Left ventricle myocardium superior (tissue), 1 donor: Measurements from ENCODE around the gene PRKAG3. TPM values are rescaled to one million over a fixed set of nuclear protein-coding genes. Genes with fewer than 3 reads are reported as not detected.

ENCODE experiments used
- ATAC-seq: fragments of 200-7000 bp; cut with Tn5 transposase; one replicate; pipeline ENCODE4 v1.9.1; 2020; ENCODE audit warnings: mild to moderate bottlenecking, moderate library complexity
- DNase-seq: peaks from one replicate; pipeline ENCODE4 v3.0.0-alpha.2; 2020
- intact Hi-C: fragments of 100-400 bp; cut with micrococcal nuclease; formaldehyde crosslinking; loops from one replicate; pipeline ENCODE4 v1.11.0; 2022
- total RNA-seq: library from RNA; stranded (reverse); fragmentation: NEBNext Ultra II Directional; extraction: Animal tissue kit (Norgen Biotek cat#: 25700); gene quantifications from one replicate; pipeline ENCODE4 v1.2.1, GENCODE V29; 2021
- donor health status: DM: no; HTN: yes; CAD: no; lungs with severe emphysema.

The PRKAG3 gene
- total RNA-seq, 1 donor from 2014 or later: 0.12 TPM

DNA sequence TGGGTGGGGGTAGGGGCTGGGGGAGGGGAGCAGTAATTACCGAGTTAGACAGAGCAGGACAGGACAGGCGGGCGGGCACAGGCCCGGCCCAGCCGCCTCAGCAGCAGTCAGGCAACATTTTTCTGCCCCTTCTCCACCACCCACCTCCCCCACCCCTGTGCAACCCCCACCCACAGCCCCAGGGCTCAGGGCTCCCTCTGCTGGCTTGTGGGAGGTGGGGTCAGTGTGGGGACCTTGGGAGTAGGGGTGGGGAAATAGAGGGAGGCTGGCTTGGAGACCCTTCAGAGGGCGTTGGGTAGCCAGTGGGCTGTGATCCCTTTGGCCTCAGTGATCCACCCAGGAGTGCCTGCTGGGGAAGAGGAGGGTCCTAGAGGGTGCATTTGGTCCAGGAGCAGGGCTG is 34.4 kb upstream of the PRKAG3 start:
- DNase-seq (no peak), ATAC-seq (no peak)
- intact Hi-C loops: no loop called here

DNA sequence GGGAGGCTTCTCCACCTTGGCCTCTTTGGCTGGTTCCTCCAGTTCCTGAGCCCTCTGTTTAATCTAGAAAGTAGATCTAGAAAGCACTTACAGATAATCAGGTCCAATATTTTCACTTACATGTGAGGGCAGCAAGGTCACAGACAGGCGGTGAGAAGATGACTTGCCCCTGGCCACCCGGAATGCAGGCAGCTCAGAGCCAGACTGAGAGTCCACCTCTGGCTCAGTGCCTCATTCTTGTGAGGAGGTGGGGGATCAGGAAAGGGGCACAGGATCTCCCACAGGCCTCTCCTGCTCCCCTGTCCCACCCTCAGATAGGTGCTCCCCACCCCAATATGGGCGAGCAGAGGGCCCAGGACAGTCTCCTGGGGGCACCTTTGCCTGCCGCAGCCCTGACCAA is 33.8 kb upstream of the PRKAG3 start:
- ATAC-seq (no peak), DNase-seq (no peak)
- intact Hi-C loops: no loop called here

DNA sequence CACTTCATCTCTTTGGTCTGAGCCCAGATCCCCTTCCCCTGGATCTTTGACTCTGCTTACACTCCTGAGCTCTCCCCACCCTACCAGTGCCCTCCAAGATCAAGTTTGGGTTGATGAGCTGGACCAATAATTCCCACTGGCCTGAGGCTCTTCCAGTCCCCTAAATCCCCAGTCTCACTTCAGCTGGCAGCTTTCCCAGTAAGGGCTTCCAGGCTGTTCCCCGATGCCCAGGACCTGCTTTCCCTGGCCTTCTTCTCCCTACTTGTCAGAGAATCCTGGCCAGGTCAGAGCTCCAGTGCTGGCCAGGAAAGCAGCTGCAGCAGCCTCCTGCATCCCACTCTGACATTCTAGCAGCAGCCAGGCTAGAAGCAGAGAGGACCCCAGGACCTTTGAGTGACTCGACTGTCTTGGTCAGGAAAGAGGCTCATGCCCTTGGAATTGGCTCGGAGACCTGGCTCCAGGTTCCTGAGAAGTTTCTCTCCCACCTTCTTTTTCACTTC is 31.5 kb upstream of the PRKAG3 start:
- intact Hi-C loops: no loop called here
- ATAC-seq (no peak), DNase-seq (no peak)

GRCh38 chr2:218861645-218862318 is 30.2 kb upstream of the PRKAG3 start:
- ATAC-seq (no peak), DNase-seq (no peak)
- intact Hi-C loops: no loop called here

GRCh38 chr2:218860950-218861381 is 29.4 kb upstream of the PRKAG3 start:
- peak; percentile 86 for ATAC-seq

GRCh38 chr2:218859988-218860831 is 28.6 kb upstream of the PRKAG3 start:
- intact Hi-C loops: no loop called here
- DNase-seq (peak; percentile 40), ATAC-seq (no peak)

More at GRCh38 chr2:218860950-218861381, 29.4 kb upstream of the PRKAG3 start:
- DNase-seq: peak; percentile 71
- intact Hi-C loops: no loop called here

DNA sequence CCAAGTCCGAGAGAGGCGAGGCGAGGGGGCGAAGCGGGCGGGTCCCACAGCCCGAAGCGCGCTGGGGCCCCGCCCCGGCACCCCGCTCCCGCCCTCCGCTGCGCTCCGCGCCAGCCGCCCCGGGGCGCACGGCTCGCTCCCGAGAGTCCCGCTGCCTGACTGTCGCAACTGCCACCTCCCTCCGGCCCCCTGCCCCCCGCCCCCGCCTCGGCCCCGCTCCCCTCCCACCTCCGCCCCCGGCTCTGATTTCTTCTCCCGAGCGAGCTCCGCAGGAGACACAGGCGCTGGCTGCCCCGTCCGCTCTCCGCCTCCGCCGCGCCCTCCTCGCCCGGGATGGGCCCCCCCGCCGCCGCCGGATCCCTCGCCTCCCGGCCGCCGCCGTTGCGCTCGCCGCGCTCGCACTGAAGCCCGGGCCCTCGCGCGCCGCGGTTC is 28.0 kb upstream of the PRKAG3 start, which contains the start of gene WNT6:
WNT6 (plus strand) TSS at position 250 of the 432 bp plus-strand sequence. CDS start 233 bp downstream, outside the sequence.
- DNase-seq (peak; percentile 41), ATAC-seq (peak; percentile 26)
- intact Hi-C loops: no loop called here

DNA sequence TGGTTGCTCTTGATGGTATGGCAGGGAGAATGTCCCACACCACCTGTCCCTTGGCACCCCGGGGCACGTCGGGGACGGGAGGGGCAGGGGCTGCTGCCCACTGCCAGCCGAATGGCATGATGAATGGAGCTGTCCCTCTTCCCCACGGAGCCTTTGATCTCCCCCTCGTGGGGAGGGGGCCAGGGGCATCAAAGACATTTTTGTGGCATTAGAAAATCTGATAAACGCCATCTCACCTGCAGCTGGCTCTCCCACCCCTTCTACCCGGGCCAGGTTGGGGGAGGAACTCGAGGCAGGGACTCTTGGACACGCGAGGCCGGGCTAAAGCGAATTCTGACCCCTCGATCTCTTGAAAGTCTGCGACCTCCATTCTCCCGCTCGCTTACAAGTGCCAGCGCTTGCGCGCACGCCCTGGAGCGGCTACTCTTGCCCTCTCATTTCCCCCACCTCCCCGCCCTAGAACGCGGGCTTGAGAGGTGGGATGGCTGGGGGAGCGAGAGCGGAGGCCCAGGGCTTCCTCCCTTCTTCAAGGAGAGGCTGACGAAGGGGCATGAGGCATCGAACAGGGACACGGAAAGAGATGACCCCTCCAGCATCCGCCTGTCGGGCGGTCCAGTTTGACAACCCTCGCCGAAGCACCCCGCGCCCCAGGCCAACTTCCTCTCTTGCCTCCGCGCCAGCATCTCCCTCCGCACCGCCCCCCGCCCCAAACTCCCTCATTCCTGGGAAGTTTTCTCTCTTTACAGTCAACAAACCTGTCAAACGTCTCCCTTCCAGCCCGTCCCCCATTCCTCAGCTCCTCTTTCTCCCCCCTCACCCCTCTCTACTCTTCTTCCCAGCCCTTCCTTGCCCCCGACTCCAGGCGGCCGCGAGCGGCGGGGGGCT is 27.3 kb upstream of the PRKAG3 start:
- DNase-seq (no peak), ATAC-seq (no peak)
- intact Hi-C loops: no loop called here

DNA sequence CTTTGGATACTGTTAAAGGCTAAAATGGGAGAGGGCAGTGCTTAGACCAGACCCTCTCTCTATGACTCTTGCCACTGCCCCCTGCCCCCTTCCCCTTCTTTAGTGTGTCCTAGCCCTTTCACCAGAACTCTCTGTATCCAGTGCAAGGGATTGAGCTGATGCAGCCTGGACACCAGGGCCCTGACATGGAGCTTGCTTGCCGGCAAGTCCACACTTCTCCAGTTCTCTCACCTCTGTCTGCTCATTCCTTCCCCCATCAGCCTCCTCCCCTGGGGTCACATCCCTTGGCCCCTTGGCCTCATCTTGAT is 26.5 kb upstream of the PRKAG3 start:
- no peak for DNase-seq
- no peak for ATAC-seq
- intact Hi-C loops: no loop called here

- DNase-seq (no peak), ATAC-seq (no peak)
- intact Hi-C loops: no loop called here
Observed at GRCh38 chr2:218857371-218858137, 26.0 kb upstream of the PRKAG3 start.

DNA sequence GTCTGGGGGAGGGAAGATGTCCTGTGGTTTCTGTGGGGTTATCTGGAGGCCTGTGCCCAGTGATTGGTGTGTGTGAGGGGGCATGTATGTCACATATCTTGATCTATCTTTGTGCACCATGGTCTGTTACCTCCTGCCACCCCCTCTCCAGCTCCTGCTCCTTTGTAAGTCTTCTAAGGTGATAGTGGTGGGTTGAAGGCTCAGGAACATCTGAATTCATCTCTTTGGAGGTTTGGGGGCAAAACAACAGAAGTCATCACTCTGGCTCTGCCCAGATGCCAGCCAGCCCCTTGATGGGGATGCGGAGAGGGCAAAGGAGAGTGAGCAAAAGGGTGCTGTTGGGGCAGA is 25.3 kb upstream of the PRKAG3 start:
- intact Hi-C loops: no loop called here
- ATAC-seq: no peak
- no peak for DNase-seq

DNA sequence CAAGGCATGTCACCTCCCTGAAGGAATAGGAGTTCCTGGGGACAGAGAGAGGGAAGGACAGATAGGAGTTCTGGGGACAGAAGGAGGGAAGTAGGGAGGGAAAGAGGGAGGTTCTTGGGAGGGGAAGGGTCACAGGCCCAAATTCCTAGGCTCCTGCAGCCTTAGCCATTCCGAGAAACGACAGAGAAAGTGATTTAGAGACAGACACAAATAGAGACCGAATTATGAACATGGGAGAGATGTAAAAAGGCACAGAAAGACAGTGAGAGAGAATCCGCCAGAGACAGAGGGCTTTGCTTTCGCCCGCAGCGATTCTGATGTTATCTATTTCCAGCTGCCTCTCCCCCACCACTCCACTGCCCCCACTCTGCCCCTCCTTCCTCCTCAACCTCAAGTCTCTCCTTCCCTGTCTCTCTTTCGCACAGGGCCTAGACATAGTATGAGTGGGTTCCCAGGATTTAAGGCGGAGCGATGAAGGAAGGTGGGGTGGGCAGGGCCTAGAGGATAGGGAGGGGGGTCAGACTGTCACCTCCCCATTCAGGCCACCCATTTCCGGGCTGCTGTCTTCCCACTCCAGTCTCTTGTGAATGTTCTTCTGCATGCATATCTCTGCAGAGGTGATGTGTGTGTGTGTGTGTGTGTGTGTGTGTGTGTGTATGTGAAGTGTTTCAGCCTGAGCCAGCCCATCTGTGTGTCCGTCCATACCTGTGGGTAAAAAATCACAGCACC is 24.7 kb upstream of the PRKAG3 start:
- ATAC-seq (no peak), DNase-seq (no peak)
- intact Hi-C loops: no loop called here

DNA sequence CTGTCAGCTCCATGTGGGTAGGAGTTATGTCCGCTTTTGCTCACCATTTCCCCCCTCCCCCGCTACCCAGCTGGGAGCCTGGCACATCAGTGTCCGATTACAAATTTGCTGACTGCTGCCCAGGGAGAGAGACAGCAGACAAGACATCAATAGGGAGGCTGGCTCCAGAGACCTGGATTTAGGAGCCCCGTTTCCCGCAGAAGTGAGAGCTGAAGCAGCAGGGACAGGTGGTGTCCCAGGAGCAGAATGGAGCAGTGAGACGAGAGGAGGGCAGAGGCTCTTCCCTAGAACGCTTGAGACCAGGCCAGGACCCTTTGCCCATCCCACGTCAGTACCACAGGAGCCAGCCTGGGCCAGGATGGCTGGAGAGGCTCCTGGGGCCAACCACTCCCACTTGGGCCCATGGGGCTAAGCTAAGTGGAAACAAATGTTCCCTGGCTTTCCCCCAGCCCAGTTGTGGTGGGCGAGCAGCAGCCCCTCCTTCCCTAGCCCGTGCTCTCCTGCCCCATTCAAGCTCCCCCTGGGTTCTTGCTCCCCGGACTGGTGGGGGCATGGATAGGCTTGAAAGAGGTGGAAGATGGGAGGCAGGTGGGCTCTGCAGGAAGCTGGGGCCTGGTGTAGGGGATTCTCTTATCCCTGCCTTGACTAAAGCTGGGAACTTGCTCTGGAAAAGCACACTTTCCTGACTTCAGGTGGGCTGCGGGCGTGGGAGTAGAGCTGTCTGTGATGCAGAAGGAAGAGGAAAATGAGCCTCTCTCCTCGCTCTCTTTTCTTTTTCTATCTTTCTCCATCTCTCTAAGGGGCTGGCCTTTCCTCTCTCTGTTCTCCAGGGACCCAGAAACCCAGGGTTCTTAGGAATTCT is 23.9 kb upstream of the PRKAG3 start:
- ATAC-seq (no peak), DNase-seq (no peak)
- intact Hi-C loops: no loop called here

- no peak for DNase-seq
Observed at GRCh38 chr2:218854860-218855259, 23.3 kb upstream of the PRKAG3 start.

GRCh38 chr2:218853766-218854165 is 22.2 kb upstream of the PRKAG3 start:
- intact Hi-C loops: no loop called here
- no peak for DNase-seq
- no peak for ATAC-seq

More at GRCh38 chr2:218854860-218855259, 23.3 kb upstream of the PRKAG3 start:
- no peak for ATAC-seq
- intact Hi-C loops: no loop called here

GRCh38 chr2:218852911-218853667 is 21.5 kb upstream of the PRKAG3 start:
- DNase-seq (peak; percentile 62), ATAC-seq (peak; percentile 63)

GRCh38 chr2:218851286-218851685 is 19.7 kb upstream of the PRKAG3 start:
- DNase-seq (no peak), ATAC-seq (no peak)
- intact Hi-C loops: no loop called here

More at GRCh38 chr2:218852911-218853667, 21.5 kb upstream of the PRKAG3 start:
- intact Hi-C loops: no loop called here
